OCI-LY1 (cell line): ENCODE measurements around the gene BHLHE23.

Source experiments
- H2AFZ ChIP-seq: fragments of 200-600 bp; sonication (generic), shearing (Covaris generic); 2 replicates; pipeline ENCODE4 v1.6.0; 2014; ENCODE audit warnings: antibody characterized with exemption, mild to moderate bottlenecking, low read length
- H3F3A ChIP-seq: fragments of 200-600 bp; sonication (generic), shearing (Covaris generic); 2 replicates; pipeline ENCODE4 v1.6.0; 2014; ENCODE audit warnings: mild to moderate bottlenecking, antibody characterized with exemption, low read length, moderate library complexity; ENCODE audit not compliant: insufficient read depth
- H3K27ac ChIP-seq: fragments of 200-600 bp; sonication (generic); 2 replicates; pipeline ENCODE4 v1.5.1; 2014; ENCODE audit warnings: low read length, mixed run types, mild to moderate bottlenecking, low read depth; ENCODE audit not compliant: poor library complexity, severe bottlenecking
- H3K27me3 ChIP-seq: fragments of 200-600 bp; sonication (generic); 2 replicates; pipeline ENCODE4 v1.6.0; 2014; ENCODE audit warnings: antibody characterized with exemption, mild to moderate bottlenecking, low read length, moderate library complexity; ENCODE audit not compliant: insufficient read depth
- H3K36me3 ChIP-seq: fragments of 200-600 bp; sonication (generic); 2 replicates; pipeline ENCODE4 v1.6.1; 2014; ENCODE audit warnings: mild to moderate bottlenecking, antibody characterized with exemption, low read length, moderate library complexity, mixed read lengths; ENCODE audit not compliant: insufficient read depth
- H3K4me1 ChIP-seq: fragments of 200-600 bp; sonication (generic); 2 replicates; pipeline ENCODE4 v1.5.1; 2014; ENCODE audit warnings: mild to moderate bottlenecking, low read length, moderate library complexity; ENCODE audit not compliant: insufficient read depth, severe bottlenecking
- H3K4me2 ChIP-seq: fragments of 200-600 bp; sonication (generic), shearing (Covaris generic); 2 replicates; pipeline ENCODE4 v1.6.1; 2014; ENCODE audit warnings: low read length
- H3K4me3 ChIP-seq: fragments of 200-600 bp; sonication (generic); 2 replicates; pipeline ENCODE4 v1.5.1; 2014; ENCODE audit warnings: low read length, low read depth, mild to moderate bottlenecking, mixed read lengths; ENCODE audit not compliant: poor library complexity, severe bottlenecking
- H3K79me2 ChIP-seq: fragments of 200-600 bp; shearing (Covaris generic); 2 replicates; pipeline ENCODE4 v1.6.1; 2016; ENCODE audit warnings: mixed run types, low read length, mixed read lengths; ENCODE audit not compliant: insufficient read depth
- H3K9ac ChIP-seq: fragments of 200-600 bp; sonication (generic), shearing (Covaris generic); 2 replicates; pipeline ENCODE4 v1.6.1; 2014; ENCODE audit warnings: mild to moderate bottlenecking, low read length, mixed read lengths
- H3K9me2 ChIP-seq: fragments of 200-600 bp; sonication (generic), shearing (Covaris generic); 2 replicates; pipeline ENCODE4 v1.6.1; 2014; ENCODE audit warnings: low read depth, mild to moderate bottlenecking, low read length, mixed read lengths
- H3K9me3 ChIP-seq: fragments of 200-600 bp; shearing (Covaris generic); 2 replicates; pipeline ENCODE4 v1.6.1; 2014; ENCODE audit warnings: low read length, mixed read lengths
- H4K20me1 ChIP-seq: fragments of 200-600 bp; sonication (generic), shearing (Covaris generic); 2 replicates; pipeline ENCODE4 v1.6.0; 2016; ENCODE audit warnings: mild to moderate bottlenecking, low read length; ENCODE audit not compliant: insufficient read depth
- EZH2 ChIP-seq: fragments of 200-600 bp; sonication (generic), shearing (Covaris generic); IDR thresholded peaks from 2 replicates; pipeline ENCODE4 v1.8.0; 2017; ENCODE audit warnings: borderline replicate concordance, mixed run types, mild to moderate bottlenecking, antibody characterized with exemption, low read length, moderate library complexity, mixed read lengths
- TF ChIP-seq, protein P1 (sequence below): fragments of 200-600 bp; sonication (generic), shearing (Covaris generic); IDR thresholded peaks from 2 replicates; pipeline ENCODE4 v1.5.1; 2017; ENCODE audit warnings: mild to moderate bottlenecking, antibody characterized with exemption, low read length, moderate library complexity, mixed read lengths

The BHLHE23 gene

DNA sequence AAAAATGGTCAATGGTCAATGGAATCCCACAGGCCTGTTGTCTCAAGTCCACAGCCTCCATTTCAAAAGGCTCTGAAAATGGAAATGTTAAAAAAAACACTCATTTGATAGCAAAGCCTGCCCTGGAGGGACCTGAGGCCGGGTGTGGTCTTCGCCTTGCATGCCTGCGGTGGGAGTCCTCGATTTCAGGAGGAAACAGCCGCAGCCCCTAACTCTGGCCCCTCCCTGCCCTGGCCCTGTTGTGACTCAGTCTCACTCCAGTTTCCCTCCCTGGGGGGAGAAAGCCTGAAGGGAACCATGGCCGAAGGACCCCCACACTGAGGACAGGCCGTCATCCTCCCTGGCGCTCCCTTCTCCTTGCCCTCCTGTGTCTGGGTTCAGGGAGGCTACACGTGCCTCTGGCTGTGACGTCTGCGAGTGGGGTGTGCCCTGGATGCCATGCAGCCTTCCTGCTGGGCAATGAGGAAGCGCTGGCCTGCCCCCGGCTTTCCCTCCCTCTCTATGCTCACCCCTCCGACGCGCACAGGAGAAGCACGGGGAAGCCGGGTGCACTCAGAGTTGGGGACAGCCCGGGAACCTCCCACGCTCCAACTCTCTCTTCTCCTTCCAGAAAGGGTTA, 9.2 kb downstream of the BHLHE23 start:
- Histone ChIP-seq H2AFZ (no peak overlapping the region), H4K20me1 (no peaks in the 10 kb centered on the region), H3K9me3 (no peaks in the 10 kb centered on the region), H3K4me2 (no peak overlapping the region), H3K4me1 (no peaks in the 10 kb centered on the region), H3K4me3 (no peak overlapping the region), H3K27ac (no peak overlapping the region), H3F3A (no peaks in the 10 kb centered on the region), H3K9ac (no peak overlapping the region), H3K27me3 (no peaks in the 10 kb centered on the region; the same call in 1 of the 2 replicates), H3K79me2 (no peaks in the 10 kb centered on the region), H3K36me3 (no peaks in the 10 kb centered on the region), H3K9me2 (no peaks in the 10 kb centered on the region)
- TF ChIP-seq, protein P1, sequence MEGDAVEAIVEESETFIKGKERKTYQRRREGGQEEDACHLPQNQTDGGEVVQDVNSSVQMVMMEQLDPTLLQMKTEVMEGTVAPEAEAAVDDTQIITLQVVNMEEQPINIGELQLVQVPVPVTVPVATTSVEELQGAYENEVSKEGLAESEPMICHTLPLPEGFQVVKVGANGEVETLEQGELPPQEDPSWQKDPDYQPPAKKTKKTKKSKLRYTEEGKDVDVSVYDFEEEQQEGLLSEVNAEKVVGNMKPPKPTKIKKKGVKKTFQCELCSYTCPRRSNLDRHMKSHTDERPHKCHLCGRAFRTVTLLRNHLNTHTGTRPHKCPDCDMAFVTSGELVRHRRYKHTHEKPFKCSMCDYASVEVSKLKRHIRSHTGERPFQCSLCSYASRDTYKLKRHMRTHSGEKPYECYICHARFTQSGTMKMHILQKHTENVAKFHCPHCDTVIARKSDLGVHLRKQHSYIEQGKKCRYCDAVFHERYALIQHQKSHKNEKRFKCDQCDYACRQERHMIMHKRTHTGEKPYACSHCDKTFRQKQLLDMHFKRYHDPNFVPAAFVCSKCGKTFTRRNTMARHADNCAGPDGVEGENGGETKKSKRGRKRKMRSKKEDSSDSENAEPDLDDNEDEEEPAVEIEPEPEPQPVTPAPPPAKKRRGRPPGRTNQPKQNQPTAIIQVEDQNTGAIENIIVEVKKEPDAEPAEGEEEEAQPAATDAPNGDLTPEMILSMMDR = no peak
- no peak for TF ChIP-seq EZH2

DNA sequence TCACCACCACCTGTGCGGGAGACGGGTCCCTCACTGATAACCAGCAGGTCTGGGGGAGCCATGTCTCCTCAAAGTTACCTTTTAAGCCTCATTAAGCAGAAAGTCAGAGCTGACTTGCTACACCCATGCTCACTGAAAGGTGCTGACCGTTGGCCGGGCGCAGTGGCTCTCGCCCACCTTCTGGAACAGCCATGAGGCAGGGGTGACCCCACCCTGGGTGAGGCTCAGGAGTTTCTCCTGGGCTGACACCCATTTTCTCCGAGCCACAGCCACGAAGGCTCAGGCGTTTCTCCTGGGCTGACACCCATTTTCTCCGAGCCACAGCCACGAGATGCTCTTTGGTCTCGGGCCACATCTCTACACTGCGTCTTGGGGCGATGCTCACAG, 10.2 kb downstream of the BHLHE23 start:
- no peak overlapping the region for H3K4me2 ChIP-seq

DNA sequence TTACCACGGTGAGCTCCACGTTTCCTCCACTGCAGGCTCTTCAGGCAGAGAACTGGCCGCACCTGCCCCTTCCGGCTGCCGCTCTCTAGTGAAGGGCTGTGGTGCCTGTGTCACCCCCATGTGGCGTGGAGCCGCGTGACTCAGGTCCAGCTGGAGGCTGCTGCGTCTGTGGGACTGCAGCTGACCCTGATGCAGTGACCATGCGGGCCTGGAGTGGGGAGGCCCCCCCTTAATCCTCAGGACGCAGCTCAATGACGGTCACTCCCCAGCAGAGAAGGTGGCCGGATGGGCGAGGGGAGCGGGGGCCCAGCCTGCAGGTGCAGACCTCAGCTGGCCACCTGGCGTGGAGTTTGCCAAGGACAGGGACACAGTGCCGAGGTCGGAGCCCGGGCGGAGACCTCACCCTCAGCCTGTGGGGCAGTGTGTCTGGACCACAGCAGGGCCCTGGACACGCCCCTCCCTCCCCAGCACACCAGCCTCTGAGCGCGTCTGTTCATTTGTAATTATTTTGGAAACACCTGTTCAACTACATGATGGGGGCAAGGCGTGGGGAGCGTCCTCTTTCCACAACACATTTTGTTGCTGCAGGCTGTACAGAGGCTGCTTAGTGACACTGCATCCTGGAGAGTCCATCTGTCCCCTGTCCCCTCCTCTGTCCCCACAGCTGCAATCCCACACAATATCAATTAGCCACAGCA, 10.7 kb downstream of the BHLHE23 start:
- no peaks in the 10 kb centered on the region for H3K4me1 ChIP-seq
- no peaks in the 10 kb centered on the region for H3F3A ChIP-seq
- H3K36me3 ChIP-seq = no peaks in the 10 kb centered on the region
- no peak overlapping the region for H3K9ac ChIP-seq
- no peak overlapping the region for H3K4me3 ChIP-seq
- no peak overlapping the region for H3K4me2 ChIP-seq
- no peaks in the 10 kb centered on the region for H4K20me1 ChIP-seq
- H3K27me3 ChIP-seq = no peaks in the 10 kb centered on the region; the same call in 1 of the 2 replicates
- H2AFZ ChIP-seq = no peak overlapping the region
- no peak for TF ChIP-seq EZH2
- TF ChIP-seq, protein P1 = no peak
- no peaks in the 10 kb centered on the region for H3K9me3 ChIP-seq
- H3K79me2 ChIP-seq = no peaks in the 10 kb centered on the region
- no peaks in the 10 kb centered on the region for H3K9me2 ChIP-seq
- no peak overlapping the region for H3K27ac ChIP-seq

More for the DNA sequence above, 10.2 kb downstream of the BHLHE23 start:
- Histone ChIP-seq H3K9me3 (no peaks in the 10 kb centered on the region), H3K9ac (no peak overlapping the region), H3K79me2 (no peaks in the 10 kb centered on the region), H2AFZ (no peak overlapping the region), H3K27me3 (no peaks in the 10 kb centered on the region; the same call in 1 of the 2 replicates), H4K20me1 (no peaks in the 10 kb centered on the region), H3K27ac (no peak overlapping the region), H3K4me1 (no peaks in the 10 kb centered on the region), H3K36me3 (no peaks in the 10 kb centered on the region), H3K4me3 (no peak overlapping the region), H3K9me2 (no peaks in the 10 kb centered on the region), H3F3A (no peaks in the 10 kb centered on the region)
- no peak for TF ChIP-seq EZH2
- TF ChIP-seq, protein P1 = no peak
